Endothelial cell of umbilical vein (primary cell): ENCODE data around the gene MCF2L.

Experiments
- CTCF ChIP-seq, 2 donors: IDR thresholded peaks; 1 replicate in 1 of 2; 2 replicates in 1 of 2; pipeline ENCODE4 v1.5.1; 2011; ENCODE audit warnings: low read length in 2 of 2, mild to moderate bottlenecking in 2 of 2, moderate library complexity in 2 of 2, control low read depth in 1 of 2, inconsistent platforms in 1 of 2, low read depth in 1 of 2; ENCODE audit not compliant: insufficient read depth in 1 of 2; ENCODE audit errors: extremely low read depth in 1 of 2
- EZH2 ChIP-seq: IDR thresholded peaks from 2 replicates; pipeline ENCODE4 v1.6.1; 2012; ENCODE audit warnings: borderline replicate concordance, low read depth, mild to moderate bottlenecking, moderate library complexity, low read length, inconsistent platforms; ENCODE audit not compliant: severe bottlenecking
- JUN ChIP-seq: IDR thresholded peaks from 2 replicates; pipeline ENCODE4 v1.6.1; 2011; ENCODE audit warnings: borderline replicate concordance, low read depth; ENCODE audit not compliant: insufficient read length, insufficient read depth
- MAX ChIP-seq: IDR thresholded peaks from 2 replicates; pipeline ENCODE4 v1.6.1; 2011; ENCODE audit not compliant: insufficient read depth, insufficient read length
- MYC ChIP-seq: IDR thresholded peaks from one replicate; pipeline ENCODE4 v1.6.1; 2011; ENCODE audit warnings: mild to moderate bottlenecking, low read depth, low read length
- POLR2A ChIP-seq: IDR thresholded peaks from 2 replicates; pipeline ENCODE4 v1.6.1; 2012; ENCODE audit warnings: low read depth, mild to moderate bottlenecking, control low read depth, low read length
- POLR2AphosphoS5 ChIP-seq: IDR thresholded peaks from 2 replicates; pipeline ENCODE4 v1.6.1; 2012; ENCODE audit warnings: low read depth, mild to moderate bottlenecking, control low read depth, low read length, moderate library complexity; ENCODE audit not compliant: insufficient read depth

DNA sequence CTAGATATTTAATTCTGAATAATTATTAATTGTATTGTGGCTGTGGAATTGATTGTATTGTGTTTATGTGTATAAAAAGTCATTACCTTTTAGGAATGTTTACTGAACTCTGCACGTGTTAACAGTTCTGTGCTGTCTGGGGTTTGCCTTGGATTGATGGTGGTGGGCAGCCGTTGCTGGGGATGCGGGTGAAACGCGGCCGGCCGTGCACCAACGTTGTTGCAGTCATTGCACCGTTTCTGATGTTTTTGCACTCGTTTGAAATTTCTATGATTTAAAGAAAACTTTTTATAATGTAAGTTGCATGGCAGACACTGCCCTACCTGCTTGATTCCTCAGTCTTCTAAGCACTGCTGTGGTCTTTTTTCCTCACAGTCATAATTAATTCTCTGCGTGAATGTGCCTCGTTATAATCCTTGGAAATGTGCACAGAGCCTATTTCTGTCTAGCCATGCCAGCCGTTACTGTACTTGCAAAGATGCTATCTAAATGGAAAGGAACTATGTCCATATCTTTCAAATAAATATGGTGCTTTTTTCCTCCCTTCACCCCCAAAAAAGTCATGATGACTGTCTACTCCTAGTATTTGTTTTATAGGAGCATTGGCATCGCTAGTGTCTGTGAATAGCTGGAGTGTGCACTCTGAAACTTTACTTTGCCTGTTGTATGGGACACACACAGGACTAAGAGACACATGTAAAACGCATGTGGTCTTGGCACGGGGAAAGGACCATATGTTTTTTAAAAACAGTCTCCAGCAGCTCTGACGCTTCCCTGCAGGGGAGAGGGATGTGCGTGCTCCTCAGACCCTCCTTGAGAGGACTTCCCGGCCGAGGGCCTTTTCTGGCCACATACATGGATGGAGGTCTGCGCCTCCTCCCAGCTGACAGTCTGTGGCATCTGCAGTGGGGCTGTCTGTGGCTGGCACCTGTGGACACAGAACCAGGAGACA is 40.7 kb upstream of the MCF2L start:
- TF ChIP-seq CTCF (IDR thresholded peaks at IDR 0.05; ENCODE audit: extremely low read depth in 1 of 2, insufficient read depth in 1 of 2, low read depth in 1 of 2, low read length in 2 of 2) (no peak), POLR2A (no peak), MAX (no peak), EZH2 (no peak), POLR2AphosphoS5 (no peak), MYC (no peak), JUN (no peak)
